Measurements from ENCODE around the gene ZNF417. TPM values are rescaled to one million over a fixed set of nuclear protein-coding genes. Genes with fewer than 3 reads are reported as not detected.

Gene ZNF417
- total and polyA plus RNA-seq, 9 of the 15 experiments (the other 6 are each of a cell fraction or from before 2014, with no cell fraction given), result 0.35 to 7.2 (median 3.2) TPM

Other genes with a start within 250 kb of the ZNF417 start
Only the 7 nearest of the 18 such genes appear.
- gene ZNF587B, start 86.3 kb downstream of the ZNF417 start, total RNA-seq (2014; rRNA removed), result 24.7 and 28.9 TPM in 2 replicates
- 37.5 and 43.1 TPM in 2 replicates for gene ZNF587B, start 86.3 kb downstream of the ZNF417 start, total RNA-seq (2014; rRNA removed; fragmentation: Illumina TruSeq; extraction: Trizol)
- gene ZNF587B, start 86.3 kb downstream of the ZNF417 start, total RNA-seq (2015; rRNA removed; fragmentation: Illumina TruSeq; extraction: Trizol), result 37.0 and 37.1 TPM in 2 replicates
- gene ZNF587B, start 86.3 kb downstream of the ZNF417 start, total RNA-seq (2021), result 23.2 and 28.6 TPM in 2 replicates
- gene ZNF587B, start 86.3 kb downstream of the ZNF417 start, polyA plus RNA-seq (2011; rRNA removed), result 14.4 and 17.9 TPM in 2 replicates
- gene ZNF587B, start 86.3 kb downstream of the ZNF417 start, polyA plus RNA-seq (2014; fragmentation: Illumina TruSeq; extraction: Trizol), result 14.3 and 17.1 TPM in 2 replicates
- gene ZNF587B, start 86.3 kb downstream of the ZNF417 start, polyA plus RNA-seq (2014; fragmentation: Nextera tagmentation; extraction: Ambion mirVana), result 1 to 10 TPM; 7.4 to 8.8 TPM
- gene ZNF587B, start 86.3 kb downstream of the ZNF417 start, polyA plus RNA-seq (2014; rRNA removed), result 14.2 and 20.8 TPM in 2 replicates
- gene ZNF587, start 66.7 kb downstream of the ZNF417 start, total RNA-seq (2014; rRNA removed), result 9.8 and 13.0 TPM in 2 replicates
- 42.0 and 47.5 TPM in 2 replicates for gene ZNF587, start 66.7 kb downstream of the ZNF417 start, total RNA-seq (2014; rRNA removed; fragmentation: Illumina TruSeq; extraction: Trizol)
- 31.8 and 32.5 TPM in 2 replicates for gene ZNF587, start 66.7 kb downstream of the ZNF417 start, total RNA-seq (2015; rRNA removed; fragmentation: Illumina TruSeq; extraction: Trizol)
- 33.9 and 35.1 TPM in 2 replicates for gene ZNF587, start 66.7 kb downstream of the ZNF417 start, total RNA-seq (2021)
- gene ZNF587, start 66.7 kb downstream of the ZNF417 start, polyA plus RNA-seq (2011; rRNA removed), result 30.2 and 41.7 TPM in 2 replicates
- gene ZNF587, start 66.7 kb downstream of the ZNF417 start, polyA plus RNA-seq (2014; fragmentation: Illumina TruSeq; extraction: Trizol), result 24.4 and 24.9 TPM in 2 replicates
- 1 to 10 TPM; 3.2 to 3.6 TPM for gene ZNF587, start 66.7 kb downstream of the ZNF417 start, polyA plus RNA-seq (2014; fragmentation: Nextera tagmentation; extraction: Ambion mirVana)
- gene ZNF587, start 66.7 kb downstream of the ZNF417 start, polyA plus RNA-seq (2014; rRNA removed), result 22.7 and 28.7 TPM in 2 replicates
- 1.2 and 1.9 TPM in 2 replicates for gene ZNF814, start 27.6 kb downstream of the ZNF417 start, total RNA-seq (2014; rRNA removed)
- 2.6 and 3.3 TPM in 2 replicates for gene ZNF814, start 27.6 kb downstream of the ZNF417 start, total RNA-seq (2014; rRNA removed; fragmentation: Illumina TruSeq; extraction: Trizol)
- gene ZNF814, start 27.6 kb downstream of the ZNF417 start, total RNA-seq (2015; rRNA removed; fragmentation: Illumina TruSeq; extraction: Trizol), result 1.7 and 2.6 TPM in 2 replicates
- 3.0 and 3.1 TPM in 2 replicates for gene ZNF814, start 27.6 kb downstream of the ZNF417 start, total RNA-seq (2021)
- gene ZNF814, start 27.6 kb downstream of the ZNF417 start, polyA plus RNA-seq (2011; rRNA removed), result 3.2 and 3.5 TPM in 2 replicates
- 0.42 and 0.73 TPM in 2 replicates for gene ZNF814, start 27.6 kb downstream of the ZNF417 start, polyA plus RNA-seq (2014; fragmentation: Illumina TruSeq; extraction: Trizol)
- 1 to 10 TPM; 1.4 to 1.5 TPM for gene ZNF814, start 27.6 kb downstream of the ZNF417 start, polyA plus RNA-seq (2014; fragmentation: Nextera tagmentation; extraction: Ambion mirVana)
- 1.5 and 1.7 TPM in 2 replicates for gene ZNF814, start 27.6 kb downstream of the ZNF417 start, polyA plus RNA-seq (2014; rRNA removed)
- gene ZNF418, start 18.8 kb upstream of the ZNF417 start, total RNA-seq (2014; rRNA removed), result 0.04 and 0.32 TPM in 2 replicates
- gene ZNF418, start 18.8 kb upstream of the ZNF417 start, total RNA-seq (2014; rRNA removed; fragmentation: Illumina TruSeq; extraction: Trizol), result 0.44 and 0.51 TPM in 2 replicates
- gene ZNF418, start 18.8 kb upstream of the ZNF417 start, total RNA-seq (2015; rRNA removed; fragmentation: Illumina TruSeq; extraction: Trizol), result 0.18 and 0.53 TPM in 2 replicates
- 0.29 and 0.58 TPM in 2 replicates for gene ZNF418, start 18.8 kb upstream of the ZNF417 start, total RNA-seq (2021)
- 0.19 and 0.63 TPM in 2 replicates for gene ZNF418, start 18.8 kb upstream of the ZNF417 start, polyA plus RNA-seq (2011; rRNA removed)
- gene ZNF418, start 18.8 kb upstream of the ZNF417 start, polyA plus RNA-seq (2014; fragmentation: Illumina TruSeq; extraction: Trizol), result 0.21 and 0.70 TPM in 2 replicates
- under 1 TPM; 0.11 to 0.24 TPM for gene ZNF418, start 18.8 kb upstream of the ZNF417 start, polyA plus RNA-seq (2014; fragmentation: Nextera tagmentation; extraction: Ambion mirVana)
- gene ZNF418, start 18.8 kb upstream of the ZNF417 start, polyA plus RNA-seq (2014; rRNA removed), result 0.55 and 0.61 TPM in 2 replicates
- 0.27 TPM in 1 of 2 replicates, not detected in the other for gene ZNF256, start 31.1 kb upstream of the ZNF417 start, total RNA-seq (2014; rRNA removed)
- gene ZNF256, start 31.1 kb upstream of the ZNF417 start, total RNA-seq (2014; rRNA removed; fragmentation: Illumina TruSeq; extraction: Trizol), result 0.36 and 0.41 TPM in 2 replicates
- 0.07 and 0.26 TPM in 2 replicates for gene ZNF256, start 31.1 kb upstream of the ZNF417 start, total RNA-seq (2015; rRNA removed; fragmentation: Illumina TruSeq; extraction: Trizol)
- 0.20 and 0.42 TPM in 2 replicates for gene ZNF256, start 31.1 kb upstream of the ZNF417 start, total RNA-seq (2021)
- gene ZNF256, start 31.1 kb upstream of the ZNF417 start, polyA plus RNA-seq (2011; rRNA removed), result 0.04 and 0.11 TPM in 2 replicates
- gene ZNF256, start 31.1 kb upstream of the ZNF417 start, polyA plus RNA-seq (2014; fragmentation: Illumina TruSeq; extraction: Trizol), result 0.17 and 0.22 TPM in 2 replicates
- under 1 TPM in 1 of 2 experiments, not detected in 1; 0.13 TPM for gene ZNF256, start 31.1 kb upstream of the ZNF417 start, polyA plus RNA-seq (2014; fragmentation: Nextera tagmentation; extraction: Ambion mirVana)
- 0.12 and 0.23 TPM in 2 replicates for gene ZNF256, start 31.1 kb upstream of the ZNF417 start, polyA plus RNA-seq (2014; rRNA removed)
- not detected in 2 replicates for gene C19orf18, start 57.9 kb upstream of the ZNF417 start, total RNA-seq (2014; rRNA removed)
- gene C19orf18, start 57.9 kb upstream of the ZNF417 start, total RNA-seq (2014; rRNA removed; fragmentation: Illumina TruSeq; extraction: Trizol), result not detected in 2 replicates
- gene C19orf18, start 57.9 kb upstream of the ZNF417 start, total RNA-seq (2015; rRNA removed; fragmentation: Illumina TruSeq; extraction: Trizol), result not detected in 2 replicates
- gene C19orf18, start 57.9 kb upstream of the ZNF417 start, total RNA-seq (2021), result not detected in 2 replicates
- gene C19orf18, start 57.9 kb upstream of the ZNF417 start, polyA plus RNA-seq (2011; rRNA removed), result not detected in 2 replicates
- gene C19orf18, start 57.9 kb upstream of the ZNF417 start, polyA plus RNA-seq (2014; fragmentation: Illumina TruSeq; extraction: Trizol), result not detected in 2 replicates
- gene C19orf18, start 57.9 kb upstream of the ZNF417 start, polyA plus RNA-seq (2014; fragmentation: Nextera tagmentation; extraction: Ambion mirVana), result not detected
- gene C19orf18, start 57.9 kb upstream of the ZNF417 start, polyA plus RNA-seq (2014; rRNA removed), result not detected in 2 replicates
- 0.18 and 0.53 TPM in 2 replicates for gene ZNF606, start 86.2 kb upstream of the ZNF417 start, total RNA-seq (2014; rRNA removed)
- gene ZNF606, start 86.2 kb upstream of the ZNF417 start, total RNA-seq (2014; rRNA removed; fragmentation: Illumina TruSeq; extraction: Trizol), result 0.32 and 0.44 TPM in 2 replicates
- gene ZNF606, start 86.2 kb upstream of the ZNF417 start, total RNA-seq (2015; rRNA removed; fragmentation: Illumina TruSeq; extraction: Trizol), result 0.25 and 0.34 TPM in 2 replicates
- gene ZNF606, start 86.2 kb upstream of the ZNF417 start, total RNA-seq (2021), result 0.45 and 0.84 TPM in 2 replicates
- 0.28 TPM in 1 of 2 replicates, not detected in the other for gene ZNF606, start 86.2 kb upstream of the ZNF417 start, polyA plus RNA-seq (2011; rRNA removed)
- gene ZNF606, start 86.2 kb upstream of the ZNF417 start, polyA plus RNA-seq (2014; fragmentation: Illumina TruSeq; extraction: Trizol), result 0.31 and 0.37 TPM in 2 replicates
- gene ZNF606, start 86.2 kb upstream of the ZNF417 start, polyA plus RNA-seq (2014; fragmentation: Nextera tagmentation; extraction: Ambion mirVana), result under 1 TPM; 0.03 to 0.08 TPM
- gene ZNF606, start 86.2 kb upstream of the ZNF417 start, polyA plus RNA-seq (2014; rRNA removed), result 0.77 and 0.98 TPM in 2 replicates

All from K562 (cell line).